Uterus (tissue), 4 donors: Measurements from ENCODE around the gene ARHGEF37. TPM values are rescaled to one million over a fixed set of nuclear protein-coding genes. Genes with fewer than 3 reads are reported as not detected.
A peak's percentile ranks its signal among the peaks of the same experiment; 100 is the strongest.

Source experiments
- DNase-seq, 2 donors: peaks; one replicate each; pipeline ENCODE4 v3.0.0-alpha.2; 2019 to 2020
- H3K27ac ChIP-seq, 2 donors: fragments of 200-600 bp; sonication (generic); 1 replicate in 1 of 2; 2 replicates in 1 of 2; pipeline ENCODE4 v1.5.1; 2016 to 2018
- H3K27me3 ChIP-seq, 2 donors: fragments of 200-600 bp; sonication (generic); one replicate each; pipeline ENCODE4 v1.5.1; 2018 to 2019; ENCODE audit warnings: control low read depth in 1 of 2
- H3K36me3 ChIP-seq, 2 donors: fragments of 200-600 bp; sonication (generic); one replicate each; pipeline ENCODE4 v1.5.1; 2019; ENCODE audit warnings: control low read depth in 1 of 2
- H3K4me1 ChIP-seq, 2 donors: fragments of 200-600 bp; sonication (generic); one replicate each; pipeline ENCODE4 v1.5.1; 2018 to 2019; ENCODE audit warnings: control low read depth in 1 of 2
- H3K4me3 ChIP-seq, 2 donors: fragments of 200-600 bp; sonication (generic); 1 replicate in 1 of 2; 2 replicates in 1 of 2; pipeline ENCODE4 v1.5.1; 2018 to 2019; ENCODE audit warnings: mild to moderate bottlenecking in 1 of 2
- H3K9me3 ChIP-seq, 2 donors: fragments of 200-600 bp; sonication (generic); one replicate each; pipeline ENCODE4 v1.5.1; 2019; ENCODE audit warnings: control low read depth in 1 of 2
- CTCF ChIP-seq, 4 experiments: fragments of 200-600 bp in 2 of 4; fragments of 450-650 bp in 2 of 4; sonication (generic) in 2 of 4; IDR thresholded peaks; one replicate each; pipeline ENCODE4 v1.5.1; 2016 to 2019; ENCODE audit warnings: antibody characterized with exemption in 4 of 4, mild to moderate bottlenecking in 2 of 4, moderate library complexity in 1 of 4
- POLR2A ChIP-seq, 2 donors: fragments of 450-650 bp; IDR thresholded peaks; one replicate each; pipeline ENCODE4 v1.6.1; 2016; ENCODE audit warnings: antibody characterized with exemption in 2 of 2, mild to moderate bottlenecking in 1 of 2, moderate library complexity in 1 of 2
- intact Hi-C: fragments of 100-400 bp; cut with DNase I; formaldehyde crosslinking; loops from one replicate; pipeline ENCODE4 v1.15.1; 2023; ENCODE audit warnings: low total_unique reads
- total RNA-seq, 4 donors: library from RNA; depleted of rRNA in 3 of 4; stranded (reverse); fragments of >200 nt in 3 of 4; gene quantifications; one replicate each; pipeline versions ENCODE4 v1.1.0 to v1.2.4, GENCODE V29; 2014 to 2023
- donor health status: DM: yes; HTN: yes; CAD: no.

The ARHGEF37 gene
- total RNA-seq, 4 donors from 2014 or later: 4.6 to 10.4 (median 7.9) TPM

GRCh38 chr5:149651686-149652085, 70.4 kb downstream of the ARHGEF37 start:
- intact Hi-C loops: no loop called here
- Histone ChIP-seq H3K27ac (no peak overlapping the region), H3K9me3 (no peaks in the 10 kb centered on the region), H3K27me3 (no peaks in the 10 kb centered on the region), H3K36me3 (no peaks in the 10 kb centered on the region), H3K4me1 (no peaks in the 10 kb centered on the region), H3K4me3 (no peak overlapping the region)
- no peak for TF ChIP-seq POLR2A (IDR thresholded peaks at IDR 0.05)
- no peak for TF ChIP-seq CTCF (IDR thresholded peaks at IDR 0.05)
- DNase-seq: no peak

- Histone ChIP-seq H3K9me3 (no peaks in the 10 kb centered on the region), H3K27me3 (no peaks in the 10 kb centered on the region), H3K36me3 (no peaks in the 10 kb centered on the region), H3K4me3 (no peak overlapping the region), H3K4me1 (no peaks in the 10 kb centered on the region), H3K27ac (no peak overlapping the region)
- DNase-seq: no peak
- intact Hi-C loops: no loop called here
- TF ChIP-seq CTCF (IDR thresholded peaks at IDR 0.05): no peak
- TF ChIP-seq POLR2A (IDR thresholded peaks at IDR 0.05): no peak
Observed at GRCh38 chr5:149652697-149653096, 71.4 kb downstream of the ARHGEF37 start.

- Histone ChIP-seq H3K36me3 (no peaks in the 10 kb centered on the region), H3K9me3 (no peaks in the 10 kb centered on the region), H3K4me3 (no peak overlapping the region), H3K27me3 (no peaks in the 10 kb centered on the region), H3K4me1 (no peaks in the 10 kb centered on the region), H3K27ac (no peak overlapping the region)
- DNase-seq: no peak
- TF ChIP-seq CTCF (IDR thresholded peaks at IDR 0.05): no peak
- TF ChIP-seq POLR2A (IDR thresholded peaks at IDR 0.05): no peak
- intact Hi-C loops: no loop called here
Observed at GRCh38 chr5:149654231-149654630, 72.9 kb downstream of the ARHGEF37 start.

- no peaks in the 10 kb centered on the region for H3K27me3 ChIP-seq
- no peaks in the 10 kb centered on the region for H3K36me3 ChIP-seq
- no peak for DNase-seq
- intact Hi-C loops: no loop called here
- TF ChIP-seq CTCF (IDR thresholded peaks at IDR 0.05) (no peak), POLR2A (IDR thresholded peaks at IDR 0.05) (no peak)
- no peak overlapping the region for H3K27ac ChIP-seq
- no peaks in the 10 kb centered on the region for H3K9me3 ChIP-seq
- H3K4me1 ChIP-seq: no peaks in the 10 kb centered on the region
- no peak overlapping the region for H3K4me3 ChIP-seq
Observed at GRCh38 chr5:149654883-149655505, 73.7 kb downstream of the ARHGEF37 start.

- Histone ChIP-seq H3K27me3 (no peaks in the 10 kb centered on the region), H3K27ac (no peak overlapping the region), H3K4me3 (no peak overlapping the region), H3K9me3 (no peaks in the 10 kb centered on the region), H3K36me3 (no peaks in the 10 kb centered on the region), H3K4me1 (no peaks in the 10 kb centered on the region)
- TF ChIP-seq POLR2A (IDR thresholded peaks at IDR 0.05) (no peak), CTCF (IDR thresholded peaks at IDR 0.05) (peak; percentile 15 to 33 (median 27))
- DNase-seq: no peak
- intact Hi-C loops: no loop called here
Observed at GRCh38 chr5:149656576-149657182, 75.4 kb downstream of the ARHGEF37 start.
